ENCODE results near the gene CSF1R. TPM values are rescaled to one million over a fixed set of nuclear protein-coding genes. Genes with fewer than 3 reads are reported as not detected.

CSF1R gene
- total RNA-seq, 4 donors from 2014 or later: 12.3 to 58.0 (median 35.2) TPM

DNA sequence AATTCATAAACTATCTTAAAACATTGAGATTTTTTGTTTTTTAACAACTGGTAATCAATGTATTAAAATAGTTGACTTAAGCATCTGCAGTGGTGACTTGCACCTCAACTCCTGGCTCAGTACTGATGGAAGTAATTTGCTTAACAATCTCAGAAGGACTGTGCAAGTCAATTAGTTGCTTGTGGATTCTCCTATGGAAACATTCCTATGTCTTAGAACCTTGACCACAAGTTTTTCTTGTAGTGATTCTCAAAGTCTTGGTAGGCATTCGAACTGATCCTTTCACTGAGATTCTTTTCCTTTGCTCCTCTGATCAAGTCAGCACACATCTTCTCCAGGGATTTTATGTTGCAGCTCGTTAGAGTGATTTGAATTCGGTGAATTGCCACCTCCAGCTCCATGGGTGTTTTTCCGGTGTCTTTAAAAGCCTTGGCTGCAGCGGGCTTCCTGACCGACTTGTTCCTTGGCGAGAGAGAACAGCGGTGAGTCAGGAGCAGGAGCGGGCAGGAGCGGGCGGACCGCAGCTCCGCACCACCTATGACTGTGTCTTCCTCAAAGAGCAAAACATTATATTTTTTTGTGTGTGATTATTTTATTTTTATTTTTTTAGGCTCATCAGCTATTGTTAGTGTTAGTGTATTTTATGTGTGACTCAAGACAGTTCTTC is 64.7 kb downstream of the CSF1R start:
- peak; percentile 58 for ATAC-seq
- Histone ChIP-seq H3K27ac (peak overlapping the region; percentile 47 to 76 (median 69)), H3K4me1 (peaks cover 0 to 39% (median 4%) of the 10 kb centered on the region in 3 donors), H3K9me3 (no peaks in the 10 kb centered on the region), H3K4me3 (no peak overlapping the region), H3K36me3 (peaks cover 7 to 90% of the 10 kb centered on the region in 2 donors), H3K27me3 (no peaks in the 10 kb centered on the region)
- TF ChIP-seq POLR2AphosphoS5 (IDR thresholded peaks at IDR 0.05) (no peak), POLR2A (IDR thresholded peaks at IDR 0.05) (no peak), EP300 (IDR thresholded peaks at IDR 0.05) (no peak)
- TF ChIP-seq, protein P1, sequence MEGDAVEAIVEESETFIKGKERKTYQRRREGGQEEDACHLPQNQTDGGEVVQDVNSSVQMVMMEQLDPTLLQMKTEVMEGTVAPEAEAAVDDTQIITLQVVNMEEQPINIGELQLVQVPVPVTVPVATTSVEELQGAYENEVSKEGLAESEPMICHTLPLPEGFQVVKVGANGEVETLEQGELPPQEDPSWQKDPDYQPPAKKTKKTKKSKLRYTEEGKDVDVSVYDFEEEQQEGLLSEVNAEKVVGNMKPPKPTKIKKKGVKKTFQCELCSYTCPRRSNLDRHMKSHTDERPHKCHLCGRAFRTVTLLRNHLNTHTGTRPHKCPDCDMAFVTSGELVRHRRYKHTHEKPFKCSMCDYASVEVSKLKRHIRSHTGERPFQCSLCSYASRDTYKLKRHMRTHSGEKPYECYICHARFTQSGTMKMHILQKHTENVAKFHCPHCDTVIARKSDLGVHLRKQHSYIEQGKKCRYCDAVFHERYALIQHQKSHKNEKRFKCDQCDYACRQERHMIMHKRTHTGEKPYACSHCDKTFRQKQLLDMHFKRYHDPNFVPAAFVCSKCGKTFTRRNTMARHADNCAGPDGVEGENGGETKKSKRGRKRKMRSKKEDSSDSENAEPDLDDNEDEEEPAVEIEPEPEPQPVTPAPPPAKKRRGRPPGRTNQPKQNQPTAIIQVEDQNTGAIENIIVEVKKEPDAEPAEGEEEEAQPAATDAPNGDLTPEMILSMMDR (IDR thresholded peaks at IDR 0.05): no peak
- 64% methylated on average over 12 of the region's 13 CpGs; no CpG with 5 or more reads in 1 of the 2 donors for WGBS, 2 donors (ENCODE audit: low coverage in 1 of 2)

DNA sequence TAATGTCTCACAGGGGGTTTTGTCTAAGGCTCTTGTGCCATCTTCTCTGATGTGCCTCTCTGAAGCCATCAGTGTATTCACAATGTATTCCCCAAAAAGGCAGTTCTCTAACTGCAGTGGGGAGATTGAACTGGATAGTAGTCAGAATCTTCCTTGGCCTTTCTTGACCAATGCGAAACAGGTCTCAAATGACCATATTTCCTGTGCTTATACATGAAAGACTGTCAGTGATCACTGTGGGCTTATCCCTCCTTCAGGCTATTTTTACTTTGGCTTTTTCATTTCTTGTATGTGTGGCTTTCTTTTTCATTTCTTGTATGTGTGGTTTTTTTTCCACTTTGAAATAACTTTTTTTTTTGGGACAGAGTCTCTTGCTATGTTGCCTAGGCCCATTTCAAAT is 66.1 kb downstream of the CSF1R start:
- Histone ChIP-seq H3K4me3 (no peak overlapping the region), H3K9me3 (peaks cover 0 to 3% (median 0%) of the 10 kb centered on the region in 3 donors), H3K27ac (peak overlapping the region in 1 of 4 donors; percentile 18), H3K36me3 (peaks cover 8 to 86% of the 10 kb centered on the region in 2 donors), H3K27me3 (no peaks in the 10 kb centered on the region), H3K4me1 (peaks cover 0 to 39% (median 4%) of the 10 kb centered on the region in 3 donors)
- TF ChIP-seq POLR2AphosphoS5 (IDR thresholded peaks at IDR 0.05): no peak
- no peak for TF ChIP-seq EP300 (IDR thresholded peaks at IDR 0.05)
- TF ChIP-seq POLR2A (IDR thresholded peaks at IDR 0.05): no peak
- TF ChIP-seq, protein P1 (IDR thresholded peaks at IDR 0.05): no peak
- no peak for ATAC-seq
- 100% methylated on average over 1 of the region's 1 CpG; no CpG with 5 or more reads in 1 of the 2 donors for WGBS, 2 donors (ENCODE audit: low coverage in 1 of 2)

- TF ChIP-seq, protein P1 (IDR thresholded peaks at IDR 0.05): no peak
- TF ChIP-seq POLR2AphosphoS5 (IDR thresholded peaks at IDR 0.05): peak; percentile 8
- no peak for ATAC-seq
- Histone ChIP-seq H3K9me3 (peaks cover 0 to 4% (median 0%) of the 10 kb centered on the region in 3 donors), H3K27me3 (no peaks in the 10 kb centered on the region), H3K4me3 (no peak overlapping the region), H3K27ac (no peak overlapping the region), H3K4me1 (peaks cover 0 to 18% (median 4%) of the 10 kb centered on the region in 3 donors), H3K36me3 (peaks cover 19 to 86% of the 10 kb centered on the region in 2 donors)
- WGBS, 2 donors (ENCODE audit: low coverage in 1 of 2): 59 to 73% methylated on average over 6 of the region's 6 CpGs
These were observed 68.9 kb downstream of the CSF1R start for GRCh38 chr5:150017226-150018005.

- peaks cover 0 to 9% (median 0%) of the 10 kb centered on the region in 3 donors for H3K4me1 ChIP-seq
- peaks cover 0 to 4% (median 0%) of the 10 kb centered on the region in 3 donors for H3K9me3 ChIP-seq
- H3K4me3 ChIP-seq: no peak overlapping the region
- peaks cover 19 to 88% of the 10 kb centered on the region in 2 donors for H3K36me3 ChIP-seq
- H3K27me3 ChIP-seq: no peaks in the 10 kb centered on the region
- no peak overlapping the region for H3K27ac ChIP-seq
- TF ChIP-seq, protein P1 (IDR thresholded peaks at IDR 0.05): no peak
- TF ChIP-seq POLR2A (IDR thresholded peaks at IDR 0.05) (no peak), EP300 (IDR thresholded peaks at IDR 0.05) (no peak)
- no peak for ATAC-seq
These were observed 69.8 kb downstream of the CSF1R start for GRCh38 chr5:150016537-150016936.

Data from gastroesophageal sphincter (tissue), 4 donors.